HepG2 (cell line): ENCODE results near the gene ELAC2. TPM values are rescaled to one million over a fixed set of nuclear protein-coding genes. Genes with fewer than 3 reads are reported as not detected.

Experiments used
- ATAC-seq: fragments of 200-7000 bp; cut with Tn5 transposase; 3 replicates; pipeline ENCODE4 v1.9.1; 2020; ENCODE audit warnings: mild to moderate bottlenecking, moderate library complexity
- BruUV-seq: library from RNA; stranded (reverse); fragments of 400-500 nt; replicated peaks from 2 replicates; lab custom pipeline; 2021; lab: Mats Ljungman, UMichigan
- CTCF ChIA-PET: fragments of 300-600 bp; formaldehyde crosslinking; extraction: SDS; loops from one replicate; lab custom pipeline; 2021; ENCODE audit warnings: low total read pairs, inconsistent platforms, low intra/inter-chr PET ratio; lab: Yijun Ruan, JAX
- POLR2A ChIA-PET: fragments of 350-600 bp; sonication (Branson Sonifier 250); formaldehyde crosslinking; loops from one replicate; lab custom pipeline; 2020; ENCODE audit warnings: antibody characterized with exemption, inconsistent platforms; lab: Yijun Ruan, JAX
- DNase-seq: peaks from one replicate; pipeline ENCODE4 v3.0.0-alpha.2; 2015; ENCODE audit warnings: low spot score
- FAIRE-seq: peaks from 3 replicates; lab custom pipeline; 2011; peaks lifted over from hg19 to GRCh38; lab: Jason Lieb, UNC
- H2AFZ ChIP-seq: one replicate; pipeline ENCODE4 v1.6.1; 2011; ENCODE audit warnings: low read length, inconsistent platforms
- H3K27ac ChIP-seq: fragments of 300-600 bp; 3 replicates; pipeline ENCODE4 v1.8.0; 2011; ENCODE audit warnings: mixed run types, mild to moderate bottlenecking, mixed read lengths, low read length, inconsistent platforms; ENCODE audit not compliant: insufficient read depth; ENCODE audit errors: extremely low read length
- H3K27me3 ChIP-seq, 2 experiments: fragments of 200-600 bp in 1 of 2; 2 replicates in 1 of 2; 3 replicates in 1 of 2; pipeline versions ENCODE4 v1.6.0 to v1.8.0; 2011; ENCODE audit warnings: low read length in 2 of 2, mild to moderate bottlenecking in 2 of 2, moderate library complexity in 2 of 2, inconsistent platforms in 1 of 2; ENCODE audit not compliant: insufficient read depth in 2 of 2, control insufficient read depth in 1 of 2
- H3K36me3 ChIP-seq, 2 experiments: fragments of 200-600 bp in 1 of 2; replicated peaks in 1 of 2; 2 replicates in 1 of 2; 3 replicates in 1 of 2; pipeline versions ENCODE4 v1.5.1 to v1.8.0; 2011; ENCODE audit warnings: low read length in 2 of 2, inconsistent platforms in 1 of 2; ENCODE audit not compliant: insufficient read depth in 2 of 2, control insufficient read depth in 1 of 2
- H3K4me1 ChIP-seq: 2 replicates; pipeline ENCODE4 v1.5.1; 2012; ENCODE audit warnings: low read length, inconsistent platforms; ENCODE audit not compliant: insufficient read depth
- H3K4me2 ChIP-seq: 2 replicates; pipeline ENCODE4 v1.6.0; 2011; ENCODE audit warnings: low read depth, low read length, inconsistent platforms
- H3K4me3 ChIP-seq, 3 experiments: fragments of 200-600 bp in 1 of 3; sonication (generic), shearing (Covaris generic) in 1 of 3; replicated peaks in 1 of 3; 2 replicates each; pipeline ENCODE4 v1.5.1; 2011 to 2016; ENCODE audit warnings: low read length in 3 of 3, inconsistent platforms in 2 of 3, low read depth in 2 of 3, mild to moderate bottlenecking in 2 of 3, control low read depth in 1 of 3, mixed read lengths in 1 of 3; ENCODE audit not compliant: insufficient read depth in 1 of 3
- H3K79me2 ChIP-seq: one replicate; pipeline ENCODE4 v1.6.1; 2011; ENCODE audit warnings: low read length, inconsistent platforms; ENCODE audit not compliant: insufficient read depth
- H3K9ac ChIP-seq: 2 replicates; pipeline ENCODE4 v1.6.0; 2011; ENCODE audit warnings: mild to moderate bottlenecking, low read depth, low read length, inconsistent platforms; ENCODE audit not compliant: insufficient read depth
- H3K9me3 ChIP-seq: 2 replicates; pipeline ENCODE4 v1.5.1; 2012; ENCODE audit warnings: mild to moderate bottlenecking, low read length
- H4K20me1 ChIP-seq: 2 replicates; pipeline ENCODE4 v1.6.0; 2011; ENCODE audit warnings: inconsistent platforms, mild to moderate bottlenecking, low read length, moderate library complexity; ENCODE audit not compliant: insufficient read depth
- AGO1 ChIP-seq: fragments of 200-400 bp; formaldehyde crosslinking; IDR thresholded peaks from 2 replicates; pipeline ENCODE4 v1.6.1; 2017; ENCODE audit warnings: mild to moderate bottlenecking, low read depth, low read length, moderate library complexity; ENCODE audit not compliant: poor library complexity, severe bottlenecking
- GZF1 ChIP-seq: sonication (generic); formaldehyde crosslinking; IDR thresholded peaks from 2 replicates; pipeline ENCODE4 v1.5.1; 2020; ENCODE audit warnings: mild to moderate bottlenecking, missing genetic modification reagents
- MBD4 ChIP-seq: IDR thresholded peaks from 2 replicates; pipeline ENCODE4 v1.6.1; 2012; ENCODE audit warnings: low read length, inconsistent platforms, borderline replicate concordance
- PAWR ChIP-seq: sonication (generic); formaldehyde crosslinking; IDR thresholded peaks from 2 replicates; pipeline ENCODE4 v1.4.0; 2020; ENCODE audit warnings: missing genetic modification reagents, mild to moderate bottlenecking, borderline replicate concordance
- THAP8 ChIP-seq: sonication (generic); formaldehyde crosslinking; IDR thresholded peaks from 2 replicates; pipeline ENCODE4 v1.5.1; 2020; ENCODE audit warnings: missing genetic modification reagents, mild to moderate bottlenecking, borderline replicate concordance
- TRIM24 ChIP-seq: sonication (generic); formaldehyde crosslinking; IDR thresholded peaks from 2 replicates; pipeline ENCODE4 v1.8.0; 2022; ENCODE audit warnings: mild to moderate bottlenecking, missing genetic modification reagents
- WIZ ChIP-seq: sonication (generic); formaldehyde crosslinking; IDR thresholded peaks from 2 replicates; pipeline ENCODE4 v1.5.1; 2020; ENCODE audit warnings: mild to moderate bottlenecking, missing genetic modification reagents
- ZNF333 ChIP-seq: sonication (generic); formaldehyde crosslinking; IDR thresholded peaks from 2 replicates; pipeline ENCODE4 v1.4.0; 2020; ENCODE audit warnings: mild to moderate bottlenecking, missing genetic modification reagents, borderline replicate concordance
- ZNF382 ChIP-seq: sonication (generic); formaldehyde crosslinking; IDR thresholded peaks from 2 replicates; pipeline ENCODE4 v1.5.0; 2020; ENCODE audit warnings: missing genetic modification reagents, mild to moderate bottlenecking, borderline replicate concordance
- ZNF44 ChIP-seq: sonication (generic); formaldehyde crosslinking; IDR thresholded peaks from 2 replicates; pipeline ENCODE4 v1.5.1; 2020; ENCODE audit warnings: mild to moderate bottlenecking, missing genetic modification reagents
- ZNF670 ChIP-seq: sonication (generic); formaldehyde crosslinking; IDR thresholded peaks from 2 replicates; pipeline ENCODE4 v1.8.0; 2022; ENCODE audit warnings: mild to moderate bottlenecking, missing genetic modification reagents, borderline replicate concordance
- WGBS: methylation state at CpG from one replicate; pipeline ENCODE4 v1.1.6; 2017; ENCODE audit warnings: low lambda C conversion rate; 5-methylcytosine and 5-hydroxymethylcytosine counted together
- in situ Hi-C: cut with HindIII; loops from 2 replicates; pipeline ENCODE4 v1.10.0; 2017; ENCODE audit warnings: low pct_unique_long_range_greater_than_20kb; ENCODE audit not compliant: extremely low pct_ligation_motif_present
- intact Hi-C: fragments of 100-400 bp; cut with micrococcal nuclease; formaldehyde crosslinking; loops from one replicate; pipeline ENCODE4 v1.10.0; 2022; ENCODE audit not compliant: unreplicated experiment
- polyA plus RNA-seq, 8 experiments: library from polyadenylated mRNA; depleted of rRNA in 3 of 8; stranded (reverse) in 7 of 8; unstranded in 1 of 8; fragments of >200 nt; fragmentation: Illumina TruSeq in 4 of 8; extraction: Trizol in 4 of 8; gene quantifications; 2 replicates each; pipeline versions ENCODE4 v1.2.1 to v1.2.3, GENCODE V29; 2011 to 2016; ENCODE audit warnings: low read depth in 4 of 8, missing spikeins in 1 of 8, mixed read lengths in 1 of 8; ENCODE audit not compliant: insufficient read depth in 1 of 8
- total RNA-seq, 5 experiments: library from RNA; depleted of rRNA; stranded (reverse); fragments of >200 nt; fragmentation: Illumina TruSeq; extraction: Trizol; gene quantifications; 2 replicates each; pipeline ENCODE4 v1.2.3, GENCODE V29; 2016; ENCODE audit warnings: low read depth in 1 of 5
- TF ChIP-seq, protein P1 (sequence below): sonication (generic); formaldehyde crosslinking; IDR thresholded peaks from 2 replicates; pipeline ENCODE4 v1.8.1; 2023; ENCODE audit warnings: mild to moderate bottlenecking, inconsistent platforms, moderate library complexity, missing genetic modification reagents, borderline replicate concordance
- TF ChIP-seq, protein P2 (sequence below): sonication (generic); formaldehyde crosslinking; IDR thresholded peaks from 2 replicates; pipeline ENCODE4 v1.4.0; 2020; ENCODE audit warnings: missing genetic modification reagents
- TF ChIP-seq, protein P3 (sequence below): sonication (generic); formaldehyde crosslinking; IDR thresholded peaks from 2 replicates; pipeline ENCODE4 v1.5.0; 2020; ENCODE audit warnings: missing genetic modification reagents

Gene ELAC2
- total and polyA plus RNA-seq, 2 of the 13 experiments (the other 11 are each of a cell fraction or from before 2014, with no cell fraction given), result 35.6 to 50.4 TPM

DNA sequence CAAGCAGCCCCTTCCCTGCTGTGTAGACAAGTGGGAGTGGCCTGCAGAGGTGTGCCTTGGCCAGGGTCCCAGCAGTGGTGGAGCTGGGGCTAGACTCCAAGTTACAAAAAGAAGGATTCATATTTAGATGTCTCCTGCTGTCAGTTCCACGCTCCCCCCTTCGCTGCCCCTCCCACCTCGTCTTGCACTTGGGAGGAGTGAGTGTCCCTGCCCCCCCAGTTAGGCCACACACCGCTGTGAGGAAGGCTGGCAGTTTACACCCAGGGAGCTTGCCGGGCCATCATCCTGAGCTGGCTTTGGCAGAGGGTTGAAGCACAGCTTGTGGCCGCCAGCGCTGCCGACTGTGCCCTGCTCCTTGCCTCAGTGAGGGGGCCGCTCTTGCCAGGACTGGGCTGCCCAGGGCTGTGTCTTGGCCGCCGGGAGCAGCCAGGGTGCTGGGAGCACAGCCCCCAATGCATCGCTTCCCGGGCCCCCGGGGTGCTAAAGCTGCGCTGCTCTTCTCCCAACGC, 44.3 kb downstream of the ELAC2 start:
- no peak for TF ChIP-seq AGO1
- TF ChIP-seq, protein P1, sequence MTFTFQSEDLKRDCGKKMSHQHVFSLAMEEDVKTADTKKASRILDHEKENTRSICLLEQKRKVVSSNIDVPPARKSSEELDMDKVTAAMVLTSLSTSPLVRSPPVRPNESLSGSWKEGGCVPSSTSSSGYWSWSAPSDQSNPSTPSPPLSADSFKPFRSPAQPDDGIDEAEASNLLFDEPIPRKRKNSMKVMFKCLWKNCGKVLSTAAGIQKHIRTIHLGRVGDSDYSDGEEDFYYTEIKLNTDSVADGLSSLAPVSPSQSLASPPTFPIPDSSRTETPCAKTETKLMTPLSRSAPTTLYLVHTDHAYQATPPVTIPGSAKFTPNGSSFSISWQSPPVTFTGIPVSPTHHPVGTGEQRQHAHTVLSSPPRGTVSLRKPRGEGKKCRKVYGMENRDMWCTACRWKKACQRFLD, result no peak
- TF ChIP-seq ZNF333, result no peak
- TF ChIP-seq THAP8 (CRISPR knock-in tag), result no peak
- no peak for TF ChIP-seq WIZ (CRISPR knock-in tag)
- TF ChIP-seq ZNF382 (CRISPR knock-in tag), result no peak
- Histone ChIP-seq H3K27me3 (no peaks in the 10 kb centered on the region; a peak in 1 of 5 replicates), H3K4me3 (no peak overlapping the region), H3K4me1 (no peaks in the 10 kb centered on the region), H3K9me3 (no peaks in the 10 kb centered on the region), H4K20me1 (no peaks in the 10 kb centered on the region), H3K4me2 (no peak overlapping the region), H2AFZ (no peak overlapping the region), H3K79me2 (no peaks in the 10 kb centered on the region), H3K9ac (no peak overlapping the region), H3K27ac (no peak overlapping the region), H3K36me3 (no peaks in the 10 kb centered on the region)
- CTCF ChIA-PET, result no interaction called here
- POLR2A ChIA-PET, result no interaction called here
- ATAC-seq, result no peak
- intact Hi-C loops, result no loop called here
- in situ Hi-C loops, result no loop called here
- WGBS, result 58% methylated on average over 5 of the region's 16 CpGs
- no TSS peak for BruUV-seq
- no peak for FAIRE-seq
- DNase-seq, result no peak

- Histone ChIP-seq H3K9me3 (no peaks in the 10 kb centered on the region), H3K4me3 (no peak overlapping the region), H3K27me3 (no peaks in the 10 kb centered on the region), H2AFZ (no peak overlapping the region), H3K36me3 (no peaks in the 10 kb centered on the region), H3K4me1 (no peaks in the 10 kb centered on the region), H4K20me1 (no peaks in the 10 kb centered on the region), H3K79me2 (no peaks in the 10 kb centered on the region), H3K4me2 (no peak overlapping the region), H3K9ac (no peak overlapping the region), H3K27ac (no peak overlapping the region)
- TF ChIP-seq PAWR (CRISPR knock-in tag), result no peak
- TF ChIP-seq ZNF44 (CRISPR knock-in tag), result no peak
- no peak for TF ChIP-seq GZF1 (CRISPR knock-in tag)
- TF ChIP-seq ZNF670 (CRISPR knock-in tag), result no peak
- no peak for TF ChIP-seq TRIM24 (CRISPR knock-in tag)
- TF ChIP-seq, protein P2, sequence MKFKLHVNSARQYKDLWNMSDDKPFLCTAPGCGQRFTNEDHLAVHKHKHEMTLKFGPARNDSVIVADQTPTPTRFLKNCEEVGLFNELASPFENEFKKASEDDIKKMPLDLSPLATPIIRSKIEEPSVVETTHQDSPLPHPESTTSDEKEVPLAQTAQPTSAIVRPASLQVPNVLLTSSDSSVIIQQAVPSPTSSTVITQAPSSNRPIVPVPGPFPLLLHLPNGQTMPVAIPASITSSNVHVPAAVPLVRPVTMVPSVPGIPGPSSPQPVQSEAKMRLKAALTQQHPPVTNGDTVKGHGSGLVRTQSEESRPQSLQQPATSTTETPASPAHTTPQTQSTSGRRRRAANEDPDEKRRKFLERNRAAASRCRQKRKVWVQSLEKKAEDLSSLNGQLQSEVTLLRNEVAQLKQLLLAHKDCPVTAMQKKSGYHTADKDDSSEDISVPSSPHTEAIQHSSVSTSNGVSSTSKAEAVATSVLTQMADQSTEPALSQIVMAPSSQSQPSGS (CRISPR knock-in tag), result no peak
- TF ChIP-seq, protein P3, sequence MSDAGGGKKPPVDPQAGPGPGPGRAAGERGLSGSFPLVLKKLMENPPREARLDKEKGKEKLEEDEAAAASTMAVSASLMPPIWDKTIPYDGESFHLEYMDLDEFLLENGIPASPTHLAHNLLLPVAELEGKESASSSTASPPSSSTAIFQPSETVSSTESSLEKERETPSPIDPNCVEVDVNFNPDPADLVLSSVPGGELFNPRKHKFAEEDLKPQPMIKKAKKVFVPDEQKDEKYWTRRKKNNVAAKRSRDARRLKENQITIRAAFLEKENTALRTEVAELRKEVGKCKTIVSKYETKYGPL (CRISPR knock-in tag), result no peak
- no peak for TF ChIP-seq MBD4
- in situ Hi-C loops (no loop called here), intact Hi-C loops (no loop called here)
- FAIRE-seq (no peak), ATAC-seq (no peak), DNase-seq (no peak)
- 45% methylated on average over 11 of the region's 11 CpGs for WGBS
- POLR2A ChIA-PET, result no interaction called here
- CTCF ChIA-PET, result no interaction called here
- no TSS peak for BruUV-seq
Observed at GRCh38 chr17:12967962-12968361, 49.9 kb downstream of the ELAC2 start.
